HG02588 (cell line): ENCODE data around the gene RC3H2.

ENCODE experiments used
- ATAC-seq: cut with Tn5 transposase; IDR thresholded peaks from one replicate; pipeline ENCODE4 v1.9.1; 2021; ENCODE audit warnings: mild to moderate bottlenecking, moderate library complexity; ENCODE audit not compliant: unreplicated experiment

Gene RC3H2

GRCh38 chr9:122808141-122808540, 97.0 kb downstream of the RC3H2 start:
- ATAC-seq = no peak

DNA sequence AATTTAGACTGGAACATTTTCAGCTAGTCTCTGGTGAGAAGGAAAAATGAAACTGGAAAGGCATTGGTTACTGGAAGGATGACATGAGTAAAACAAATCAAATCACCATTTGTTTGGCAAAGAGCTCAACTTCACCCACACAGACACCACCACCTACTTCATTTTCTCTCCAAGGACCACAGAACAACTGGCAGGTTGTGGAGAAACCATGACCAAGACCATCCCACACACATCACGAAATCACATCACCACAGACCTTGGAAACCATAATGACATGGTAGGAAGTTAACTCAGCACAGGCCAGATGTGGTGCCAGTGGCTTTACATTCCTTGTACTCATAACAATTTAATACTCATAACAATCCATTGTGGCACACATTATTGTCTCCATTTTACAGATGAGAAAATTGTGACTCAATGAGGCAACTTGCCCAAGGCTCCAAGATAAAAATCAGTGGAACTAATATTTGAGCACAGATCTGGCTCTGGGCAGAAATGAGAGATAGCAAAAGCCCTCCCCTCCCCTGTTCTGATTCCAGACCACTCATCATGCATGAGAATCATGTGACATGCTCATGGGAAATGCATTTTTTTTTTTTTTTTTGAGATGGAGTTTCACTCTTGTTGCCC, 97.8 kb downstream of the RC3H2 start:
- no peak for ATAC-seq

GRCh38 chr9:122806661-122807060, 98.5 kb downstream of the RC3H2 start:
- ATAC-seq = no peak

- no peak for ATAC-seq
These were observed 104.8 kb downstream of the RC3H2 start, which contains the start of gene OR1K1 for GRCh38 chr9:122800066-122801060. OR1K1 (plus strand) TSS chr9:122800123; CDS start chr9:122800123, 0 bp downstream.

DNA sequence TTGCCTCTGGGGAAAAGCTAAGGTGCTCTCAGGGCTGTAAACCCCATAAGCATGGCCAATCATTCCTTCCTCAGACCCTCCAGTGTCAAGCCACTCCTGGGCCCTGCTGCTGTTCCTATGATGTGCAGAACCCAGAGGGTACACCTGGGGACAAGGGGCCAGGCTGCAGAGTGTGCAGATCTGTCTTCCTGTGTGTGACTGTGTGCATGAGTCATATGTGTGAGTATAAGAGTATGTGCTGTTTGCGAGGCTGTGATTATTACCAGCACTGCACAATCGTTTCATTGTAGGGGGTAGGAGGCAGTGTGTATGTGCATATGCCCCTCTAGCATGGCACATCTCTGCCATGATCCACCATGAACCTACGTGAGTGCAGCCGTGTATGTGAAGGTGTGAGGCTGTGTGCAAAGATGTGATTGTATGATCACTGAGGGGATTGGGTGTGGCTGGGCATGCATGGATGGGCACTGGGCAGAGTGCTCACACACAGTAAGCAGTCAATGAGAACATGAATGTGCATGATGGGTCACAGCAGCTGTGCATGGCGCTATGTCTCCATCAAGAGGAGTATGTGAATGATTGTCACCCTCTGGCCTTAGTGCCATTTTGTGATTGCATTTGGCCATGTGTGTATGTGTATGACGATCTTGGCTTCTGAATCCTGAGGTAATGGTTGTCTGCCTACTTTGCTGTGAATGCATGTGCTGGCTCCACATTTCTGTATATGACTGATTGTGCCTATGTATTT, 107.7 kb downstream of the RC3H2 start:
- ATAC-seq = no peak
